K562 (cell line): ENCODE data around the gene UBASH3B. TPM values are rescaled to one million over a fixed set of nuclear protein-coding genes. Genes with fewer than 3 reads are reported as not detected.

Experiments used
- ATAC-seq: fragments of 200-7000 bp; cut with Tn5 transposase; 3 replicates; pipeline ENCODE4 v1.9.1; 2020; ENCODE audit warnings: moderate library complexity
- BruUV-seq: library from RNA; stranded (reverse); fragments of 400-500 nt; replicated peaks from 2 replicates; lab custom pipeline; 2021; lab: Mats Ljungman, UMichigan
- CTCF ChIA-PET: fragments of 300-600 bp; formaldehyde crosslinking; extraction: SDS; loops from one replicate; lab custom pipeline; 2021; ENCODE audit warnings: low intra/inter-chr PET ratio; lab: Yijun Ruan, JAX
- POLR2A ChIA-PET: fragments of 300-600, 350-650 bp; sonication (Branson Sonifier 250); formaldehyde crosslinking; extraction: SDS; loops from one replicate; lab custom pipeline; 2021; ENCODE audit warnings: antibody characterized with exemption, inconsistent platforms; lab: Yijun Ruan, JAX
- DNase-seq, 4 experiments: peaks; one replicate each; pipeline versions ENCODE4 v3.0.0 to v3.0.0-alpha.2; 2011 to 2018; ENCODE audit warnings: low spot score in 3 of 4, mixed read lengths in 3 of 4; ENCODE audit errors: extremely low read depth in 1 of 4
- FAIRE-seq: peaks from 2 replicates; lab custom pipeline; 2011; peaks lifted over from hg19 to GRCh38; lab: Jason Lieb, UNC
- H2AFZ ChIP-seq: 2 replicates; pipeline ENCODE4 v1.6.0; 2011; ENCODE audit warnings: low read depth, low read length, control low read depth, inconsistent platforms
- H3K27ac ChIP-seq: fragments of 200-600 bp; 3 replicates; pipeline ENCODE4 v1.8.0; 2011; ENCODE audit warnings: low read depth, mild to moderate bottlenecking, control low read depth, inconsistent platforms, low read length, moderate library complexity, mixed read lengths; ENCODE audit errors: extremely low read depth
- H3K27me3 ChIP-seq, 2 experiments: fragments of 300-600 bp in 1 of 2; 2 replicates in 1 of 2; 3 replicates in 1 of 2; pipeline versions ENCODE4 v1.6.0 to v1.8.0; 2011; ENCODE audit warnings: inconsistent platforms in 2 of 2, low read length in 2 of 2, mild to moderate bottlenecking in 1 of 2, mixed read lengths in 1 of 2, moderate library complexity in 1 of 2; ENCODE audit not compliant: control insufficient read depth in 2 of 2, insufficient read depth in 2 of 2
- H3K36me3 ChIP-seq: fragments of 300-600 bp; 3 replicates; pipeline ENCODE4 v1.8.0; 2011; ENCODE audit warnings: mild to moderate bottlenecking, low read length, inconsistent platforms; ENCODE audit not compliant: control insufficient read depth, insufficient read depth
- H3K4me1 ChIP-seq, 2 experiments: fragments of 200-600 bp in 1 of 2; replicated peaks in 1 of 2; 2 replicates in 1 of 2; 3 replicates in 1 of 2; pipeline versions ENCODE4 v1.5.1 to v1.8.0; 2011; ENCODE audit warnings: inconsistent platforms in 2 of 2, low read length in 2 of 2, mild to moderate bottlenecking in 1 of 2, mixed read lengths in 1 of 2, moderate library complexity in 1 of 2; ENCODE audit not compliant: control insufficient read depth in 2 of 2, insufficient read depth in 2 of 2
- H3K4me2 ChIP-seq: 2 replicates; pipeline ENCODE4 v1.6.1; 2011; ENCODE audit warnings: low read length, control low read depth, inconsistent platforms, mixed read lengths; ENCODE audit not compliant: insufficient read depth
- H3K4me3 ChIP-seq: fragments of 200-600 bp; sonication (generic), shearing (Covaris generic); 2 replicates; pipeline ENCODE4 v1.5.1; 2016; ENCODE audit warnings: control low read depth, inconsistent platforms
- H3K79me2 ChIP-seq: fragments of 200-600 bp; 3 replicates; pipeline ENCODE4 v1.8.0; 2011; ENCODE audit warnings: low read length, inconsistent platforms; ENCODE audit not compliant: control insufficient read depth, insufficient read depth
- H3K9ac ChIP-seq, 2 experiments: 2 replicates each; pipeline versions ENCODE4 v1.6.0 to v1.6.1; 2011; ENCODE audit warnings: low read depth in 2 of 2, low read length in 2 of 2, control low read depth in 1 of 2, inconsistent platforms in 1 of 2, mild to moderate bottlenecking in 1 of 2, mixed read lengths in 1 of 2; ENCODE audit not compliant: insufficient read depth in 1 of 2
- H3K9me1 ChIP-seq: one replicate; pipeline ENCODE4 v1.6.0; 2011; ENCODE audit warnings: inconsistent platforms, mild to moderate bottlenecking, low read length, moderate library complexity; ENCODE audit not compliant: control insufficient read depth, insufficient read depth
- H3K9me3 ChIP-seq: replicated peaks from 2 replicates; pipeline ENCODE4 v1.5.1; 2011; ENCODE audit warnings: low read depth, low read length, inconsistent platforms; ENCODE audit not compliant: control insufficient read depth, insufficient read depth
- H4K20me1 ChIP-seq: replicated peaks from 2 replicates; pipeline ENCODE4 v1.6.1; 2011; ENCODE audit warnings: low read length, inconsistent platforms, mixed read lengths; ENCODE audit not compliant: control insufficient read depth, insufficient read depth
- E2F1 ChIP-seq: sonication (generic); formaldehyde crosslinking; IDR thresholded peaks from 2 replicates; pipeline ENCODE4 v1.8.1; 2023; ENCODE audit warnings: mild to moderate bottlenecking, missing genetic modification reagents, moderate library complexity
- LCOR ChIP-seq: sonication (generic); formaldehyde crosslinking; IDR thresholded peaks from 2 replicates; pipeline ENCODE4 v1.8.0; 2022; ENCODE audit warnings: mild to moderate bottlenecking, missing genetic modification reagents
- NFIC ChIP-seq: fragments of 450-650 bp; IDR thresholded peaks from 2 replicates; pipeline ENCODE4 v1.6.1; 2017; ENCODE audit warnings: mild to moderate bottlenecking, inconsistent platforms
- NR2F6 ChIP-seq: fragments of 450-650 bp; formaldehyde crosslinking; IDR thresholded peaks from 2 replicates; pipeline ENCODE4 v1.4.0; 2020; ENCODE audit warnings: mild to moderate bottlenecking
- PURB ChIP-seq: sonication (generic); formaldehyde crosslinking; IDR thresholded peaks from 2 replicates; pipeline ENCODE4 v1.9.0; 2021; ENCODE audit warnings: low read depth, mild to moderate bottlenecking, missing genetic modification reagents
- RUNX1 ChIP-seq: sonication (generic); IDR thresholded peaks from 2 replicates; pipeline ENCODE4 v1.6.1; 2016; ENCODE audit warnings: antibody characterized with exemption, low read depth
- SIX5 ChIP-seq, 2 experiments: IDR thresholded peaks; 2 replicates each; pipeline ENCODE4 v1.6.1; 2011; ENCODE audit warnings: low read length in 2 of 2, borderline replicate concordance in 1 of 2, low read depth in 1 of 2, mild to moderate bottlenecking in 1 of 2, moderate library complexity in 1 of 2; ENCODE audit not compliant: insufficient read depth in 1 of 2
- XRCC4 ChIP-seq: IDR thresholded peaks from one replicate; pipeline ENCODE4 v1.6.1; 2011; ENCODE audit not compliant: insufficient read depth, insufficient read length; ENCODE audit errors: extremely low read depth
- ZNF239 ChIP-seq: fragments of 250-450 bp; sonication (Bioruptor Pico); IDR thresholded peaks from 2 replicates; pipeline ENCODE4 v1.4.0; 2020; ENCODE audit warnings: mild to moderate bottlenecking
- ZNF274 ChIP-seq: IDR thresholded peaks from 2 replicates; pipeline ENCODE4 v1.6.1; 2011; ENCODE audit warnings: low read depth, mild to moderate bottlenecking, low read length, moderate library complexity, borderline replicate concordance
- ZNF445 ChIP-seq: fragments of 250-450 bp; sonication (Bioruptor Pico); IDR thresholded peaks from 2 replicates; pipeline ENCODE4 v1.4.0; 2020; ENCODE audit warnings: low read depth, mild to moderate bottlenecking, moderate library complexity
- WGBS: fragments of 100-300 bp; shearing (Covaris generic); methylation state at CpG from one replicate; pipeline ENCODE4 v1.1.6; 2016; ENCODE audit warnings: low coverage, mixed read lengths; ENCODE audit not compliant: insufficient coverage; ENCODE audit errors: missing lambda C conversion rate; 5-methylcytosine and 5-hydroxymethylcytosine counted together
- in situ Hi-C: fragments of 300-500 bp; cut with MboI; formaldehyde crosslinking; loops from 4 replicates; pipeline ENCODE4 v1.15.0; 2018; ENCODE audit warnings: inconsistent platforms, mixed read lengths
- intact Hi-C: fragments of 100-400 bp; cut with micrococcal nuclease; formaldehyde crosslinking; loops from 2 replicates; pipeline ENCODE4 v1.14.2; 2022
- polyA plus RNA-seq, 8 experiments: library from polyadenylated mRNA; depleted of rRNA in 4 of 8; stranded (reverse) in 5 of 8; unstranded in 3 of 8; fragments of >200 nt; fragmentation: Nextera tagmentation in 2 of 8; fragmentation: Illumina TruSeq in 1 of 8; extraction: Ambion mirVana in 2 of 8; extraction: Trizol in 1 of 8; gene quantifications; 2 replicates each; pipeline versions ENCODE4 v1.2.1 to v1.2.3, GENCODE V29; 2011 to 2014; ENCODE audit warnings: inconsistent platforms in 1 of 8, missing spikeins in 1 of 8
- total RNA-seq, 7 experiments: library from RNA; depleted of rRNA in 6 of 7; stranded (reverse); fragments of >200 nt in 6 of 7; fragmentation: Illumina TruSeq in 2 of 7; extraction: Trizol in 2 of 7; gene quantifications; 2 replicates each; pipeline versions ENCODE4 v1.2.1 to v1.2.3, GENCODE V29; 2011 to 2021; ENCODE audit warnings: low replicate concordance in 1 of 7
- TF ChIP-seq, protein P1 (sequence below): fragments of 450-650 bp; IDR thresholded peaks from 2 replicates; pipeline ENCODE4 v1.7.1; 2018; ENCODE audit warnings: mild to moderate bottlenecking, low read depth; ENCODE audit not compliant: partially characterized antibody
- TF ChIP-seq, protein P2 (sequence below): fragments of 250-450 bp; sonication (Bioruptor Pico); IDR thresholded peaks from 2 replicates; pipeline ENCODE4 v1.4.0; 2020

The UBASH3B gene
- total and polyA plus RNA-seq, 9 of the 15 experiments (the other 6 are each of a cell fraction or from before 2014, with no cell fraction given), result 0.01 to 0.31 (median 0.08) TPM; not detected in 2

- Histone ChIP-seq H3K4me3 (no peak overlapping the region), H4K20me1 (no peaks in the 10 kb centered on the region), H3K27me3 (peaks cover 2 to 31% of the 10 kb centered on the region in 2 experiments; a peak in 4 of 5 replicates), H3K4me2 (no peak overlapping the region), H3K9ac (no peak overlapping the region), H3K79me2 (no peaks in the 10 kb centered on the region), H3K9me1 (no peaks in the 10 kb centered on the region), H3K4me1 (no peaks in the 10 kb centered on the region), H3K36me3 (no peaks in the 10 kb centered on the region), H2AFZ (no peak overlapping the region), H3K27ac (no peak overlapping the region), H3K9me3 (no peaks in the 10 kb centered on the region)
- in situ Hi-C loops (no loop called here), intact Hi-C loops (no loop called here)
- TF ChIP-seq E2F1 (CRISPR knock-in tag) (no peak), XRCC4 (no peak), ZNF445 (CRISPR knock-in tag) (no peak), ZNF274 (no peak), ZNF239 (no peak), RUNX1 (no peak), LCOR (CRISPR knock-in tag) (no peak), NFIC (no peak), PURB (CRISPR knock-in tag) (no peak), NR2F6 (no peak), SIX5 (IDR thresholded peaks at IDR 0.05; ENCODE audit: borderline replicate concordance in 1 of 2, insufficient read depth in 1 of 2, low read depth in 1 of 2, low read length in 2 of 2) (no peak)
- TF ChIP-seq, protein P1, sequence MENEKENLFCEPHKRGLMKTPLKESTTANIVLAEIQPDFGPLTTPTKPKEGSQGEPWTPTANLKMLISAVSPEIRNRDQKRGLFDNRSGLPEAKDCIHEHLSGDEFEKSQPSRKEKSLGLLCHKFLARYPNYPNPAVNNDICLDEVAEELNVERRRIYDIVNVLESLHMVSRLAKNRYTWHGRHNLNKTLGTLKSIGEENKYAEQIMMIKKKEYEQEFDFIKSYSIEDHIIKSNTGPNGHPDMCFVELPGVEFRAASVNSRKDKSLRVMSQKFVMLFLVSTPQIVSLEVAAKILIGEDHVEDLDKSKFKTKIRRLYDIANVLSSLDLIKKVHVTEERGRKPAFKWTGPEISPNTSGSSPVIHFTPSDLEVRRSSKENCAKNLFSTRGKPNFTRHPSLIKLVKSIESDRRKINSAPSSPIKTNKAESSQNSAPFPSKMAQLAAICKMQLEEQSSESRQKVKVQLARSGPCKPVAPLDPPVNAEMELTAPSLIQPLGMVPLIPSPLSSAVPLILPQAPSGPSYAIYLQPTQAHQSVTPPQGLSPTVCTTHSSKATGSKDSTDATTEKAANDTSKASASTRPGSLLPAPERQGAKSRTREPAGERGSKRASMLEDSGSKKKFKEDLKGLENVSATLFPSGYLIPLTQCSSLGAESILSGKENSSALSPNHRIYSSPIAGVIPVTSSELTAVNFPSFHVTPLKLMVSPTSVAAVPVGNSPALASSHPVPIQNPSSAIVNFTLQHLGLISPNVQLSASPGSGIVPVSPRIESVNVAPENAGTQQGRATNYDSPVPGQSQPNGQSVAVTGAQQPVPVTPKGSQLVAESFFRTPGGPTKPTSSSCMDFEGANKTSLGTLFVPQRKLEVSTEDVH, result no peak
- TF ChIP-seq, protein P2, sequence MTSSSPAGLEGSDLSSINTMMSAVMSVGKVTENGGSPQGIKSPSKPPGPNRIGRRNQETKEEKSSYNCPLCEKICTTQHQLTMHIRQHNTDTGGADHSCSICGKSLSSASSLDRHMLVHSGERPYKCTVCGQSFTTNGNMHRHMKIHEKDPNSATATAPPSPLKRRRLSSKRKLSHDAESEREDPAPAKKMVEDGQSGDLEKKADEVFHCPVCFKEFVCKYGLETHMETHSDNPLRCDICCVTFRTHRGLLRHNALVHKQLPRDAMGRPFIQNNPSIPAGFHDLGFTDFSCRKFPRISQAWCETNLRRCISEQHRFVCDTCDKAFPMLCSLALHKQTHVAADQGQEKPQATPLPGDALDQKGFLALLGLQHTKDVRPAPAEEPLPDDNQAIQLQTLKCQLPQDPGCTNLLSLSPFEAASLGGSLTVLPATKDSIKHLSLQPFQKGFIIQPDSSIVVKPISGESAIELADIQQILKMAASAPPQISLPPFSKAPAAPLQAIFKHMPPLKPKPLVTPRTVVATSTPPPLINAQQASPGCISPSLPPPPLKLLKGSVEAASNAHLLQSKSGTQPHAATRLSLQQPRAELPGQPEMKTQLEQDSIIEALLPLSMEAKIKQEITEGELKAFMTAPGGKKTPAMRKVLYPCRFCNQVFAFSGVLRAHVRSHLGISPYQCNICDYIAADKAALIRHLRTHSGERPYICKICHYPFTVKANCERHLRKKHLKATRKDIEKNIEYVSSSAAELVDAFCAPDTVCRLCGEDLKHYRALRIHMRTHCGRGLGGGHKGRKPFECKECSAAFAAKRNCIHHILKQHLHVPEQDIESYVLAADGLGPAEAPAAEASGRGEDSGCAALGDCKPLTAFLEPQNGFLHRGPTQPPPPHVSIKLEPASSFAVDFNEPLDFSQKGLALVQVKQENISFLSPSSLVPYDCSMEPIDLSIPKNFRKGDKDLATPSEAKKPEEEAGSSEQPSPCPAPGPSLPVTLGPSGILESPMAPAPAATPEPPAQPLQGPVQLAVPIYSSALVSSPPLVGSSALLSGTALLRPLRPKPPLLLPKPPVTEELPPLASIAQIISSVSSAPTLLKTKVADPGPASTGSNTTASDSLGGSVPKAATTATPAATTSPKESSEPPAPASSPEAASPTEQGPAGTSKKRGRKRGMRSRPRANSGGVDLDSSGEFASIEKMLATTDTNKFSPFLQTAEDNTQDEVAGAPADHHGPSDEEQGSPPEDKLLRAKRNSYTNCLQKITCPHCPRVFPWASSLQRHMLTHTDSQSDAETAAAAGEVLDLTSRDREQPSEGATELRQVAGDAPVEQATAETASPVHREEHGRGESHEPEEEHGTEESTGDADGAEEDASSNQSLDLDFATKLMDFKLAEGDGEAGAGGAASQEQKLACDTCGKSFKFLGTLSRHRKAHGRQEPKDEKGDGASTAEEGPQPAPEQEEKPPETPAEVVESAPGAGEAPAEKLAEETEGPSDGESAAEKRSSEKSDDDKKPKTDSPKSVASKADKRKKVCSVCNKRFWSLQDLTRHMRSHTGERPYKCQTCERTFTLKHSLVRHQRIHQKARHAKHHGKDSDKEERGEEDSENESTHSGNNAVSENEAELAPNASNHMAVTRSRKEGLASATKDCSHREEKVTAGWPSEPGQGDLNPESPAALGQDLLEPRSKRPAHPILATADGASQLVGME (CRISPR knock-in tag), result no peak
- ATAC-seq (no peak), DNase-seq (no peak), FAIRE-seq (no peak)
- 5% methylated on average over 9 of the region's 9 CpGs for WGBS
- POLR2A ChIA-PET, result no interaction called here
- CTCF ChIA-PET, result no interaction called here
- no TSS peak for BruUV-seq
Observed at GRCh38 chr11:122717264-122717867, 61.8 kb downstream of the UBASH3B start.
